WTC11 (cell line): ENCODE results near the gene GLRX2.

Source experiments
- CTCF ChIP-seq: fragments of 200-600 bp; IDR thresholded peaks from 2 replicates; pipeline ENCODE4 v1.8.0; 2022; ENCODE audit warnings: antibody characterized with exemption
- E2F1 ChIP-seq: sonication (generic); formaldehyde crosslinking; IDR thresholded peaks from 2 replicates; pipeline ENCODE4 v1.8.0; 2022; ENCODE audit warnings: mild to moderate bottlenecking, missing genetic modification reagents
- ELF4 ChIP-seq: sonication (generic); formaldehyde crosslinking; IDR thresholded peaks from 2 replicates; pipeline ENCODE4 v1.8.1; 2022; ENCODE audit warnings: low read depth, mild to moderate bottlenecking, moderate library complexity, missing genetic modification reagents
- FOXK1 ChIP-seq: sonication (generic); formaldehyde crosslinking; IDR thresholded peaks from 2 replicates; pipeline ENCODE4 v1.8.0; 2022; ENCODE audit warnings: mild to moderate bottlenecking, moderate library complexity, missing genetic modification reagents
- USF1 ChIP-seq: sonication (generic); formaldehyde crosslinking; IDR thresholded peaks from 2 replicates; pipeline ENCODE4 v1.8.0; 2022; ENCODE audit warnings: mild to moderate bottlenecking, missing genetic modification reagents

GRCh38 chr1:193109619-193110018 is 4.4 kb upstream of the GLRX2 start:
- TF ChIP-seq CTCF = no peak
- no peak for TF ChIP-seq ELF4 (CRISPR knock-in tag)
- TF ChIP-seq E2F1 (CRISPR knock-in tag) = no peak
- no peak for TF ChIP-seq USF1 (CRISPR knock-in tag)
- TF ChIP-seq FOXK1 = no peak
